Caco-2 (cell line): ENCODE results near the gene CFAP99. TPM values are rescaled to one million over a fixed set of nuclear protein-coding genes. Genes with fewer than 3 reads are reported as not detected.

Experiments used
- BruUV-seq: library from RNA; stranded (reverse); fragments of 400-500 nt; replicated peaks from 2 replicates; lab custom pipeline; 2021; lab: Mats Ljungman, UMichigan
- CTCF ChIA-PET: fragments of 300-600 bp; sonication (Branson Sonifier 250); formaldehyde crosslinking; loops from one replicate; lab custom pipeline; 2022; ENCODE audit warnings: antibody characterized with exemption; lab: Charles Lee
- POLR2A ChIA-PET: fragments of 300-600 bp; sonication (Branson Sonifier 250); formaldehyde crosslinking; loops from one replicate; lab custom pipeline; 2022; ENCODE audit warnings: antibody characterized with exemption; lab: Charles Lee
- DNase-seq, 2 experiments: peaks; one replicate each; pipeline versions ENCODE4 v3.0.0 to v3.0.0-alpha.2; 2020 to 2022
- H3K27me3 ChIP-seq: replicated peaks from 2 replicates; pipeline ENCODE4 v1.6.0; 2011; ENCODE audit warnings: low read length; ENCODE audit not compliant: control insufficient read depth, insufficient read depth
- H3K36me3 ChIP-seq: 2 replicates; pipeline ENCODE4 v1.5.1; 2011; ENCODE audit warnings: low read length; ENCODE audit not compliant: control insufficient read depth, insufficient read depth
- H3K4me1 ChIP-seq: fragments of 250-450 bp; sonication (Bioruptor Pico); 2 replicates; pipeline ENCODE4 v1.5.1; 2020; ENCODE audit warnings: mild to moderate bottlenecking
- H3K4me3 ChIP-seq: 2 replicates; pipeline ENCODE4 v1.5.1; 2011; ENCODE audit warnings: low read depth, mild to moderate bottlenecking, control low read depth, low read length
- H3K9me3 ChIP-seq: fragments of 250-450 bp; sonication (Bioruptor Pico); 2 replicates; pipeline ENCODE4 v1.5.1; 2020; ENCODE audit warnings: mild to moderate bottlenecking, moderate library complexity
- H3K27ac Mint-ChIP-seq: one replicate; pipeline ENCODE4 v1.8.0; 2022; ENCODE audit warnings: mixed read lengths; ENCODE audit not compliant: unreplicated experiment
- H3K27me3 Mint-ChIP-seq: one replicate; pipeline ENCODE4 v1.8.0; 2022; ENCODE audit warnings: mixed read lengths; ENCODE audit not compliant: insufficient read depth, unreplicated experiment
- H3K36me3 Mint-ChIP-seq: one replicate; pipeline ENCODE4 v1.8.0; 2022; ENCODE audit warnings: mild to moderate bottlenecking, mixed read lengths; ENCODE audit not compliant: insufficient read depth, unreplicated experiment
- H3K4me1 Mint-ChIP-seq: one replicate; pipeline ENCODE4 v1.8.0; 2022; ENCODE audit warnings: low read depth, mixed read lengths; ENCODE audit not compliant: unreplicated experiment
- H3K4me3 Mint-ChIP-seq: one replicate; pipeline ENCODE4 v1.8.0; 2022; ENCODE audit warnings: mild to moderate bottlenecking, moderate library complexity, mixed read lengths; ENCODE audit not compliant: unreplicated experiment
- H3K9me3 Mint-ChIP-seq: one replicate; pipeline ENCODE4 v1.8.0; 2022; ENCODE audit warnings: mixed read lengths; ENCODE audit not compliant: unreplicated experiment
- CTCF ChIP-seq, 2 experiments: fragments of 200-600 bp in 1 of 2; IDR thresholded peaks; 1 replicate in 1 of 2; 2 replicates in 1 of 2; pipeline versions ENCODE4 v1.5.1 to v1.8.0; 2011 to 2022; ENCODE audit warnings: antibody characterized with exemption in 1 of 2, control low read depth in 1 of 2, inconsistent platforms in 1 of 2, low read depth in 1 of 2, low read length in 1 of 2, mild to moderate bottlenecking in 1 of 2, moderate library complexity in 1 of 2; ENCODE audit not compliant: insufficient read depth in 1 of 2, severe bottlenecking in 1 of 2, unreplicated experiment in 1 of 2
- intact Hi-C: fragments of 100-400 bp; cut with micrococcal nuclease; formaldehyde crosslinking; loops from one replicate; pipeline ENCODE4 v1.10.0; 2022; ENCODE audit not compliant: unreplicated experiment
- total RNA-seq: library from RNA; stranded (reverse); gene quantifications from 2 replicates; pipeline ENCODE4 v1.2.3, GENCODE V29; 2022

Gene CFAP99
- total RNA-seq, 1 experiment from 2014 or later: not detected

DNA sequence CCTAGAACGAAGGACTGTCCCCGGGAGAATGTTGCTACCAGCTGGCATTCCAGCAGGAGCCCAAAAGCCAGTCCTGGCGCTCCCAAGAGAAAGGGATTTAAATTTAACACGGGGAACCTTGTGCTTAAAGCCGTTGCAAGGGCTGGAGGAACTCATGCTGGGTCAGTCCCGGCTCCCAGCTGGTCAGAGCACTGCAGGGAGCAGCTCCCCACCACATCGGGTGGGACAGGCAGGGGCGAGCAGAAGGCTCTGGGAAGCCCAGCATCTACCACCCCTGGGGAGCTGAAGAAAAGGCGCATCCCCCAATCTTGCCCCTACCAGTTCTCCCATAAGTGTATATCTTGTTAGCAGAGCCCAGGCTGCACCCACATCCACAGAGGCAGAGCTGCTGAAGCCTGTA lies 15.7 kb downstream of the CFAP99 start:
- no peak for DNase-seq
- ChIA-PET CTCF (no interaction called here), POLR2A (no interaction called here)
- Histone ChIP-seq H3K36me3 (no peaks in the 10 kb centered on the region), H3K27me3 (no peaks in the 10 kb centered on the region), H3K4me1 (no peaks in the 10 kb centered on the region), H3K4me3 (no peak overlapping the region), H3K9me3 (no peaks in the 10 kb centered on the region)
- intact Hi-C loops: no loop called here
- no TSS peak for BruUV-seq
- Mint-ChIP-seq H3K27ac (no peak overlapping the region), H3K27me3 (no peaks in the 10 kb centered on the region), H3K36me3 (no peaks in the 10 kb centered on the region), H3K4me3 (no peak overlapping the region), H3K4me1 (no peaks in the 10 kb centered on the region), H3K9me3 (no peaks in the 10 kb centered on the region)
- TF ChIP-seq CTCF (IDR thresholded peaks at IDR 0.05; ENCODE audit: insufficient read depth in 1 of 2, low read depth in 1 of 2, low read length in 1 of 2, severe bottlenecking in 1 of 2, unreplicated experiment in 1 of 2): no peak

DNA sequence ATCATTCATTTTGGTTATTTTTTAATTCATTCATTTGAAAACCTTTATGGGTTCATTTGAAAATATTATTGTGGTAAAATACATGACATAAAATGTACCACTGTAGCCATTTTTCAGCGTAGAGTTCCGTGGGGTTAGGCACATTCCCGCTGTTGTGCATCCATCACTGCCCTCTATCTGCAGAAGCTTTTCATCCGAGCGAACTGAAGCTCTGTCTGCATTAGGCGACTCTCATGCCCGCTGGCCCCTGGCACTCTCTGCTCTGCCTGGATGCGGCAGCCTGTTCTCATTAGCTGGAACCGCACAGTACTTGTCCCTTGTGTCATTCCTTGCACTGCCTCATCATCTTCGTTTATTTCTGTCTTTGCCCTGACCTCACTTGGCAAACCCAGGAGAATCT lies 17.5 kb downstream of the CFAP99 start:
- no peaks in the 10 kb centered on the region for H3K27me3 ChIP-seq
- Mint-ChIP-seq H3K9me3 (no peaks in the 10 kb centered on the region), H3K36me3 (no peaks in the 10 kb centered on the region), H3K27me3 (no peaks in the 10 kb centered on the region), H3K4me3 (no peak overlapping the region), H3K27ac (no peak overlapping the region), H3K4me1 (no peaks in the 10 kb centered on the region)
- BruUV-seq: no TSS peak
- ChIA-PET CTCF (interaction anchor here (0.6 to 1.0 kb wide), 2 partner anchors 216 to 266 kb away, joined by 3 to 4 read pairs; no protein-coding TSS in a partner anchor), POLR2A (no interaction called here)
- intact Hi-C loops: no loop called here
- no peaks in the 10 kb centered on the region for H3K36me3 ChIP-seq
- no peaks in the 10 kb centered on the region for H3K9me3 ChIP-seq
- DNase-seq: no peak
- TF ChIP-seq CTCF (IDR thresholded peaks at IDR 0.05; ENCODE audit: insufficient read depth in 1 of 2, low read depth in 1 of 2, low read length in 1 of 2, severe bottlenecking in 1 of 2, unreplicated experiment in 1 of 2): peak in 1 of 2 experiments; percentile 23
- H3K4me1 ChIP-seq: no peaks in the 10 kb centered on the region
- H3K4me3 ChIP-seq: no peak overlapping the region

DNA sequence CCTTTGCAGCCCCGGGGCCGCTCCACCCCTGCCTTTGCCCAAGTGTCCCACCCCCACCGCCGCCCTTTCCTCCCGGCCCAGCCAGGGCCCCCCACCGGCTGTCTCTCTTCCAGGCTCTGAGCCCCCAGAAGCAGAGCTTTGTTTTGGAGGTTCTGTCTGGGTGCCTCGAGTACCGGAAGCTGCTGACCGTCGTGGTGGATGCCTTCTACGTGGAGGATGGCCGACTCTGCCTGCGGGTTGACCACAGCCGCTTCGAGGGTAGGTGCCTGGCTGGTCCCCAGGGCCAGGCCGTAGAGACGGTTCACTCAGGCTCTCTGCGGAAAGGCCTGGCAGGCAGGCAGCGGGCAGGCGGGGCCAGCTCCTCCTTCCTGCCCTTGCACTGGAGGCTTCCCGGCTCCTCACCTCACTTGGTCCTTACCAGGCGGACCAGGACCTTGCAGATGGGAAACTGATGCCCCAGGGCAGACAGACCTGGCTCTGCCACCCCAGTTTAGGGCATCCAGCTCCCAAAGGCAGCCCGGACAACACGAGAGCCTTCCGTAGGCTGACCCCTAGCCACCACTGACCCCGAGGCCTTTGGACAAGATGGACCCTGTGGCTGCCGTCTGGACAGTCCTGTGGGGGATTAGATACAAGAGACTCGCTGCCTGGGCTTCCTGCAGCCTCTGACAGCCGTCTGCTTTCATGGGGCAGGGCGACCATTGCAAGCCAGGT lies 18.2 kb downstream of the CFAP99 start:
- no peaks in the 10 kb centered on the region for H3K27me3 Mint-ChIP-seq
- H3K27me3 ChIP-seq: no peaks in the 10 kb centered on the region

More for the DNA sequence above, 18.2 kb downstream of the CFAP99 start:
- TF ChIP-seq CTCF (IDR thresholded peaks at IDR 0.05; ENCODE audit: insufficient read depth in 1 of 2, low read depth in 1 of 2, low read length in 1 of 2, severe bottlenecking in 1 of 2, unreplicated experiment in 1 of 2): no peak
- H3K4me1 Mint-ChIP-seq: no peaks in the 10 kb centered on the region
- H3K36me3 Mint-ChIP-seq: no peaks in the 10 kb centered on the region
- no peak for DNase-seq
- Histone ChIP-seq H3K4me3 (no peak overlapping the region), H3K4me1 (no peaks in the 10 kb centered on the region), H3K36me3 (no peaks in the 10 kb centered on the region), H3K9me3 (no peaks in the 10 kb centered on the region)
- H3K9me3 Mint-ChIP-seq: no peaks in the 10 kb centered on the region
- no peak overlapping the region for H3K27ac Mint-ChIP-seq
- BruUV-seq: no TSS peak
- H3K4me3 Mint-ChIP-seq: no peak overlapping the region
- ChIA-PET POLR2A (no interaction called here), CTCF (interaction anchor here (0.6 to 1.0 kb wide), 2 partner anchors 217 to 409 kb away, joined by 4 to 8 read pairs; no protein-coding TSS in a partner anchor)
- intact Hi-C loops: no loop called here
